HepG2 (cell line): ENCODE results near the gene TLR4.

ENCODE experiments used
- EP300 ChIP-seq, 3 experiments: sonication (generic) in 1 of 3; formaldehyde crosslinking in 1 of 3; IDR thresholded peaks; 2 replicates each; pipeline versions ENCODE4 v1.5.1 to v1.6.1; 2011 to 2020; ENCODE audit warnings: low read depth in 2 of 3, low read length in 2 of 3, borderline replicate concordance in 1 of 3, improper control_type of control experiment in 1 of 3, mild to moderate bottlenecking in 1 of 3, missing genetic modification reagents in 1 of 3, moderate library complexity in 1 of 3
- NFE2 ChIP-seq: sonication (generic); formaldehyde crosslinking; IDR thresholded peaks from 2 replicates; pipeline ENCODE4 v1.4.0; 2020; ENCODE audit warnings: missing genetic modification reagents
- ZFX ChIP-seq: sonication (generic); formaldehyde crosslinking; IDR thresholded peaks from 2 replicates; pipeline ENCODE4 v1.4.0; 2020; ENCODE audit warnings: mild to moderate bottlenecking, low read depth, missing genetic modification reagents, moderate library complexity

- TF ChIP-seq EP300 (IDR thresholded peaks at IDR 0.05; ENCODE audit: low read depth in 2 of 2, low read length in 2 of 2), result no peak
- no peak for TF ChIP-seq EP300 (CRISPR knock-in tag; IDR thresholded peaks at IDR 0.05; ENCODE audit: borderline replicate concordance)
- TF ChIP-seq NFE2 (CRISPR knock-in tag), result no peak
- no peak for TF ChIP-seq ZFX (CRISPR knock-in tag)
Measured at GRCh38 chr9:117734523-117735314, 30.5 kb downstream of the TLR4 start.
